IPS DF 19.7 (cell line): ENCODE data around the gene FRMD4B.

Experiments used
- DNase-seq: peaks from one replicate; pipeline ENCODE4 v3.0.0-alpha.2; 2013; ENCODE audit warnings: low read depth, low spot score

The FRMD4B gene

GRCh38 chr3:69203631-69204314, 182.1 kb downstream of the FRMD4B start:
- DNase-seq = no peak

- DNase-seq = no peak
These were observed 184.2 kb downstream of the FRMD4B start for GRCh38 chr3:69201658-69202057.

DNA sequence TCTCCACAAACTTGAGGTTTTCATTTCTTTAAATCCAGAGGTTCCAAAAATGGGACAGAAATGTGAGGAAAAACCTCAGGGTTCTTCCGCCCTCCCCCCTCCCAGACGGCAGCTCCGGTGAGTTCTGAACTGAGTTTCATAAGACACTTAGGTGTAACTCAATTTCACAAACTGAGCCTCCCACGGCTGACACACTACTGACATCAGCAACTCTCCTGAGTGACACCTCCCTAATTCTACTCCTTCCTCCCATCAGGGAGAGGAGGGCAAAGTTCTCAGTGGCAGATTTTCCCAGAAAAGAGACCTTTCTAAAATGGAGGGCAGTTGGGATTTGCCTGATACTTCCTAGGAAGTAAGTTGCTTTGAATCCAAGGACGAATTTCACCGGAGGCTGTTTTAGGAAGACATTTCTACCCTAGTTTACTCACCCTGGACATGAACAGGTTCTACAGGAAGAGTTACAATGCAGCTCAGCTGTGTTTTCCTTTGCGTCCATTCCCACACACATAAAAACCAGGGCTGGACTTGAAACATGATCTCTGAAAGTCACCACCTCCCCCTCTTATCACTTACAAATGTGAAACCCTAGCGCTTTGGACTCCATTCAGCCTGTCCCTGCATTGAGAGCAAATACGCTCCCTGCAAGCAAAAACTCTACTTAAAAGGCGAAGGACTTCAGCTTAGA, 185.4 kb downstream of the FRMD4B start:
- no peak for DNase-seq

GRCh38 chr3:69199942-69200341, 185.9 kb downstream of the FRMD4B start:
- no peak for DNase-seq

- no peak for DNase-seq
These were observed 187.9 kb downstream of the FRMD4B start for GRCh38 chr3:69197922-69198530.

DNA sequence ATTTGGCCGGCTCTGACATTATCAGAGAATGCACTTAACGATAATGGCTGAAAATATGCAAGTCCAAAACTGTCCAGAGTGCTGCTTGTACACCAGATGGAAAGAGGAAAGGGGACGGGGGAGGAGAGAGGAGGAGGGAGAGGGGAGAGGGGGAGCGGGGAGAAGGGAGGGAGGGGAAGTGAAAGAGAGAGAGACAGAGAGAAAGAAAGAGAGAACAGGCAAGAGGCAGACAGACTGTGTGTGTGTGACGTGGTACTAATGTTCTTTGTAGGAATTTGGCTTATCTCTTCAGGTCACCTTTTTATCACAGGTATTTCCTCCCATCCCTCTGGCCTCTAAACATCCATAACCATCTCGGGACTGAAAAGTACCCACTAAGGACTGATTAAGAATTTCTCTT, 188.4 kb downstream of the FRMD4B start:
- DNase-seq = no peak

- no peak for DNase-seq
These were observed 189.0 kb downstream of the FRMD4B start for GRCh38 chr3:69196876-69197275.

- no peak for DNase-seq
These were observed 191.3 kb downstream of the FRMD4B start for GRCh38 chr3:69194431-69195165.

- DNase-seq = no peak
These were observed 192.1 kb downstream of the FRMD4B start for GRCh38 chr3:69193749-69194148.

GRCh38 chr3:69191516-69191915, 194.4 kb downstream of the FRMD4B start:
- no peak for DNase-seq

DNA sequence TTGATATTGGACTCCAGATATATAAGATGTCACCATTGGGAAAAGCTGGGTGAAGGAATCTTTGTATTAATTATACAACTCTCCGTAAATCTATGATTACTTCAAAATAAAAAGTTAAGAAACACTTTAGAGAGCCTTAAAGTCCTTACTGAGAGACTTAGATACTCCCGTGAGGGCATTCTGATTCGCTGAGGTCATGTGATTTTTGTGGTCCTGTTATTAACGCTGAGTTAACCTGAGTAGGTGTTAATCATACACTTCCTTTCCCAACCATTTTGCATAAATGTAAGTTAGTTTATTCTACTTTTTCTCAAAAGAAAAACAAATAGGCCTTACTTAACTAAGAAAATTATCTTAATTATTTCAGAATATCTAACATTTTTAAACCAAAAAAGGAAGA, 196.4 kb downstream of the FRMD4B start:
- no peak for DNase-seq

- no peak for DNase-seq
These were observed 199.3 kb downstream of the FRMD4B start for GRCh38 chr3:69186575-69187093.

DNA sequence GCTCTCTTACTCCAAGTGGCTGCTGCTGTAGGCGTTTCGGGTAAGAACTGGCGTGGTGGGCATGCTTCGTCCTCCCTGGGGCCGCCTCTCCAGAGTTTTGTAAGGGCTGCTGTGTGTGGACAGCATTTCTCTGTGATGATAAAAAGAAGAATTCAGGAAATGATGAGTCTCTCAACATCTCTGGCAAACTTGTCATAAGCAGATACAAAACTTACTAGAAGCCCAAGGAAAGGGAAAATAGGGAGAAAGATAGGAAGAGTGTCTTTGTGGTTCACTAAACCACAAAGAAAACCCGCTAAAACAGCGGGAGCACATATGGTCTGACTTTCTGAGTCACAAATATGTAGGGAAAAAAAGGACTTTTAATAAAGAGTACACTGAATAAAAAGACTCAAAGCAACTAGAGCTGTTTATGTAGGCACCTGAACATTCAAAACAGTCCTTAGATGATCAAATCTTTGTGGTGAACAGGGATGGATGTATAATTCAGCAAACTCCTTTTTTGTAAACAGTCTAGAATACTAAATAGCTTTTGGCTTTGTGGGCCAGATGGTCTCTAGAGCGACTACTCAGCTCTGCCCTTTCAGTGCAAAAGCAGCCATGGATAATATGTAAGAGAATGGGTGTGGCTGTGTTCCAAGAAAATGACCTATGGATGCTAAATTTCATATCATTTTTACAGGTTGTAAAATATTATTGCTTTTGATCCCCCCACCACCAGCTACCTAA, 203.1 kb downstream of the FRMD4B start:
- no peak for DNase-seq

DNA sequence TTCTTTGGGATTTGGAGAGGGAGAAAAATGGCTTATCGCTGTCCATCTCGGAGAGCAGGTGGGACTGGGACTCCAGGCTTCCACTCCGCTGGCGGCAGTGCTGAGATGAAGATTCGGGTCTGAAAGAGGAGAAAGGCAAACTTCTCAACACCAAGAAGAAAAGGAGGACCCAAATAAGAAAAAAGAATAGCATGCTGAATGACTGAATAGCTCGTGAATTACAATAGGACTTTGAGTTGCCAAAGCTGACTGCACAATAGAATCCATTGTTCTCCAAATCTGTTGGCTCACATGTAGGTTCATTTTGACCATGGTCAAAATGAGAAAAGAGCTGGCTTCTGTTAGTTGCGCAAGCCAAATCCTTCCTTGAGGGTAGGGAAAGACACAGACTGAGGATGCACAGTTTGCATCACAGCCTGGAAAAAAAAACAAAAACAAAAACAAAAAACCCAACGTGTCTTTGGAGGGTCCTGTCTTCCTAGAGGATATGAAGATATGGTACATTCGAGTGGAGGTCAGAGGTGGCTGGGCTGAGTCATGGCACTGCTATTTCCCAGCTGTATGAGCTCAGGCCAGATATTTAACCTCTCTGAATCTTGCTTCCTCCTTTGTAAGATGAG, 204.2 kb downstream of the FRMD4B start:
- no peak for DNase-seq

GRCh38 chr3:69180869-69181591, 204.9 kb downstream of the FRMD4B start:
- DNase-seq = no peak

- DNase-seq = no peak
These were observed 206.0 kb downstream of the FRMD4B start for GRCh38 chr3:69179740-69180372.

GRCh38 chr3:69178838-69179739, 206.8 kb downstream of the FRMD4B start:
- DNase-seq = no peak

GRCh38 chr3:69178082-69178481, 207.8 kb downstream of the FRMD4B start:
- no peak for DNase-seq
